A549 (cell line): Measurements from ENCODE around the gene MRPS5. TPM values are rescaled to one million over a fixed set of nuclear protein-coding genes. Genes with fewer than 3 reads are reported as not detected.

Experiments used
- ATAC-seq, 2 experiments: fragments of 200-7000 bp in 1 of 2; fragments of >200 bp in 1 of 2; cut with Nextera tagmentation in 1 of 2; cut with Tn5 transposase in 1 of 2; 3 replicates each; pipeline versions ENCODE4 v1.8.0 to v1.9.1; 2018 to 2020; ENCODE audit warnings: mild to moderate bottlenecking in 1 of 2, moderate library complexity in 1 of 2
- CTCF ChIA-PET: fragments of 300-600 bp; sonication (Branson Sonifier 250); formaldehyde crosslinking; extraction: SDS; loops from one replicate; lab custom pipeline; 2021; ENCODE audit warnings: antibody characterized with exemption, inconsistent platforms; lab: Yijun Ruan, JAX
- POLR2A ChIA-PET: fragments of 350-600 bp; formaldehyde crosslinking; extraction: SDS; loops from one replicate; lab custom pipeline; 2021; ENCODE audit warnings: antibody characterized with exemption, inconsistent platforms; lab: Yijun Ruan, JAX
- DNase-seq, 2 experiments: peaks; one replicate each; pipeline versions ENCODE4 v3.0.0 to v3.0.0-alpha.2; 2011 to 2016; ENCODE audit warnings: low read depth in 1 of 2, low spot score in 1 of 2
- FAIRE-seq: peaks from 2 replicates; lab custom pipeline; 2011; peaks lifted over from hg19 to GRCh38; lab: Jason Lieb, UNC
- H3K27ac ChIP-seq, 2 experiments: fragments of >200 bp; sonication (Bioruptor Twin); formaldehyde crosslinking; 3 replicates each; pipeline ENCODE4 v1.5.1; 2016 to 2017
- H3K4me1 ChIP-seq: fragments of >200 bp; sonication (Bioruptor Twin); formaldehyde crosslinking; 3 replicates; pipeline ENCODE4 v1.6.1; 2016
- H3K4me2 ChIP-seq: fragments of >200 bp; sonication (Bioruptor Twin); formaldehyde crosslinking; 3 replicates; pipeline ENCODE4 v1.6.1; 2016
- H3K4me3 ChIP-seq: fragments of >200 bp; sonication (Bioruptor Twin); formaldehyde crosslinking; 3 replicates; pipeline ENCODE4 v1.5.1; 2016
- H3K9me3 ChIP-seq: fragments of >200 bp; sonication (Bioruptor Twin); formaldehyde crosslinking; 3 replicates; pipeline ENCODE4 v1.6.1; 2016
- ATOH8 ChIP-seq: fragments of 250-450 bp; sonication (Bioruptor Pico); IDR thresholded peaks from 2 replicates; pipeline ENCODE4 v1.5.0; 2020; ENCODE audit warnings: low read depth, mild to moderate bottlenecking, moderate library complexity
- BHLHE40 ChIP-seq: IDR thresholded peaks from 2 replicates; pipeline ENCODE4 v1.6.1; 2012; ENCODE audit warnings: low read depth, low read length, inconsistent platforms
- CTCF ChIP-seq: fragments of >200 bp; sonication (Bioruptor Twin); formaldehyde crosslinking; IDR thresholded peaks from 3 replicates; pipeline ENCODE4 v1.5.1; 2016
- FOSL2 ChIP-seq, 2 experiments: fragments of 450-650 bp in 1 of 2; fragments of >200 bp in 1 of 2; sonication (Bioruptor Twin) in 1 of 2; formaldehyde crosslinking; IDR thresholded peaks; 2 replicates each; pipeline versions ENCODE4 v1.5.0 to v1.6.1; 2016 to 2020; ENCODE audit warnings: mild to moderate bottlenecking in 1 of 2, moderate library complexity in 1 of 2
- HEYL ChIP-seq: fragments of 250-450 bp; sonication (Bioruptor Pico); IDR thresholded peaks from 2 replicates; pipeline ENCODE4 v1.8.0; 2021; ENCODE audit warnings: mild to moderate bottlenecking, moderate library complexity
- HMGXB4 ChIP-seq: fragments of 250-450 bp; sonication (Bioruptor Pico); IDR thresholded peaks from 2 replicates; pipeline ENCODE4 v1.5.0; 2021; ENCODE audit warnings: mild to moderate bottlenecking, moderate library complexity, borderline replicate concordance
- HOXA7 ChIP-seq: fragments of 250-450 bp; sonication (Bioruptor Pico); IDR thresholded peaks from 2 replicates; pipeline ENCODE4 v1.5.0; 2020; ENCODE audit warnings: mild to moderate bottlenecking, moderate library complexity
- MAZ ChIP-seq: fragments of 150-350 bp; IDR thresholded peaks from 2 replicates; pipeline ENCODE4 v1.6.1; 2014; ENCODE audit warnings: antibody characterized with exemption, low read depth, low read length, borderline replicate concordance
- MYC ChIP-seq: IDR thresholded peaks from 2 replicates; pipeline ENCODE4 v1.6.1; 2012; ENCODE audit warnings: mild to moderate bottlenecking, inconsistent platforms, low read length, improper control_type of control experiment, borderline replicate concordance
- NFE2L2 ChIP-seq: fragments of 150-350 bp; conservative IDR thresholded peaks from 2 replicates; pipeline ENCODE4 v1.6.1; 2014; ENCODE audit warnings: low read length
- NPAS2 ChIP-seq: fragments of 250-450 bp; sonication (Bioruptor Pico); IDR thresholded peaks from 2 replicates; pipeline ENCODE4 v1.8.0; 2022; ENCODE audit warnings: mild to moderate bottlenecking, moderate library complexity, borderline replicate concordance
- POLR2A ChIP-seq: IDR thresholded peaks from 2 replicates; pipeline ENCODE4 v1.6.1; 2012; ENCODE audit warnings: mild to moderate bottlenecking, low read length
- RAD21 ChIP-seq, 2 experiments: fragments of >200 bp in 1 of 2; sonication (Bioruptor Twin) in 1 of 2; formaldehyde crosslinking in 1 of 2; IDR thresholded peaks in 1 of 2; conservative IDR thresholded peaks in 1 of 2; 2 replicates in 1 of 2; 3 replicates in 1 of 2; pipeline ENCODE4 v1.6.1; 2012 to 2018; ENCODE audit warnings: inconsistent platforms in 1 of 2
- RARB ChIP-seq: fragments of 250-450 bp; sonication (Bioruptor Pico); IDR thresholded peaks from 2 replicates; pipeline ENCODE4 v1.8.0; 2021; ENCODE audit warnings: mild to moderate bottlenecking, moderate library complexity
- RFX5 ChIP-seq: fragments of 450-650 bp; IDR thresholded peaks from 2 replicates; pipeline ENCODE4 v1.7.1; 2014; ENCODE audit warnings: antibody characterized with exemption, mild to moderate bottlenecking, moderate library complexity
- RNF2 ChIP-seq: fragments of 200-600 bp; sonication (generic); IDR thresholded peaks from 2 replicates; pipeline ENCODE4 v1.6.1; 2016; ENCODE audit warnings: low read depth, mild to moderate bottlenecking, antibody characterized with exemption, moderate library complexity, borderline replicate concordance
- SMC3 ChIP-seq: fragments of >200 bp; sonication (Bioruptor Twin); formaldehyde crosslinking; IDR thresholded peaks from 3 replicates; pipeline ENCODE4 v1.6.1; 2018; ENCODE audit warnings: inconsistent platforms
- SREBF2 ChIP-seq: fragments of 450-650 bp; IDR thresholded peaks from 2 replicates; pipeline ENCODE4 v1.6.1; 2014; ENCODE audit warnings: mild to moderate bottlenecking, moderate library complexity
- TFCP2L1 ChIP-seq: fragments of 250-450 bp; sonication (Bioruptor Pico); IDR thresholded peaks from 2 replicates; pipeline ENCODE4 v1.5.0; 2021; ENCODE audit warnings: mild to moderate bottlenecking
- TP53 ChIP-seq: fragments of 250-450 bp; sonication (Bioruptor Pico); IDR thresholded peaks from 2 replicates; pipeline ENCODE4 v1.5.0; 2021; ENCODE audit warnings: mild to moderate bottlenecking, moderate library complexity
- ZC3H11A ChIP-seq: fragments of 450-650 bp; IDR thresholded peaks from 2 replicates; pipeline ENCODE4 v1.6.1; 2014; ENCODE audit warnings: antibody characterized with exemption, mild to moderate bottlenecking
- ZFP36 ChIP-seq: fragments of 450-650 bp; IDR thresholded peaks from 2 replicates; pipeline ENCODE4 v1.6.1; 2014; ENCODE audit warnings: borderline replicate concordance; ENCODE audit not compliant: partially characterized antibody
- WGBS: methylation state at CpG from one replicate; pipeline ENCODE4 v1.1.6; 2017; ENCODE audit errors: missing lambda C conversion rate; 5-methylcytosine and 5-hydroxymethylcytosine counted together
- polyA plus RNA-seq, 4 experiments: library from polyadenylated mRNA; depleted of rRNA in 3 of 4; stranded (reverse); fragments of >200 nt; fragmentation: RNase III in 1 of 4; extraction: RNeasy Plus Mini Kit Qiagen cat#74134 plus additional on column Dnase treatment in 1 of 4; gene quantifications; 2 replicates in 3 of 4; 3 replicates in 1 of 4; pipeline ENCODE4 v1.2.3, GENCODE V29; 2011 to 2017

The MRPS5 gene
- polyA plus RNA-seq, 2 of the 4 experiments (the other 2 are of a cell fraction): 103 to 123 TPM

- WGBS: 49% methylated on average over 15 of the region's 15 CpGs
- Histone ChIP-seq H3K27ac (no peak overlapping the region), H3K9me3 (no peaks in the 10 kb centered on the region), H3K4me1 (no peaks in the 10 kb centered on the region), H3K4me3 (no peak overlapping the region), H3K4me2 (0 out of 3 replicates have a peak overlapping the region, but pooled peaks have one; percentile 31)
- ATAC-seq (no peak), DNase-seq (no peak), FAIRE-seq (no peak)
- ChIA-PET CTCF (interaction anchor here (0.8 to 1.5 kb wide), 5 partner anchors 26 to 92 kb away, joined by 3 to 4 read pairs (median 4); no protein-coding TSS in a partner anchor), POLR2A (no interaction called here)
- TF ChIP-seq ATOH8 (no peak), RARB (CRISPR knock-in tag) (no peak), NFE2L2 (no peak), TP53 (CRISPR knock-in tag) (no peak), HEYL (CRISPR knock-in tag) (no peak), CTCF (no peak), MYC (no peak), SREBF2 (no peak), HMGXB4 (CRISPR knock-in tag) (no peak), POLR2A (no peak), NPAS2 (no peak), RAD21 (conservative IDR thresholded peaks at IDR 0.05 in 1 of 2, IDR thresholded peaks at IDR 0.05 in 1 of 2) (no peak), ZFP36 (no peak)
These were observed 72.6 kb downstream of the MRPS5 start for GRCh38 chr2:95048825-95049682.

GRCh38 chr2:95047629-95048510, 73.7 kb downstream of the MRPS5 start:
- POLR2A ChIA-PET: no interaction called here
- Histone ChIP-seq H3K4me1 (no peaks in the 10 kb centered on the region), H3K4me3 (no peak overlapping the region), H3K9me3 (no peaks in the 10 kb centered on the region), H3K4me2 (no peak overlapping the region), H3K27ac (no peak overlapping the region)
- no peak for TF ChIP-seq ZC3H11A
- TF ChIP-seq MYC: no peak
- TF ChIP-seq RAD21 (conservative IDR thresholded peaks at IDR 0.05 in 1 of 2, IDR thresholded peaks at IDR 0.05 in 1 of 2): no peak
- no peak for TF ChIP-seq TFCP2L1
- TF ChIP-seq FOSL2 (IDR thresholded peaks at IDR 0.05): no peak
- TF ChIP-seq FOSL2 (CRISPR knock-in tag; IDR thresholded peaks at IDR 0.05): no peak
- no peak for TF ChIP-seq MAZ
- TF ChIP-seq BHLHE40: no peak
- no peak for TF ChIP-seq RNF2
- no peak for TF ChIP-seq RARB (CRISPR knock-in tag)
- no peak for TF ChIP-seq HOXA7 (CRISPR knock-in tag)
- no peak for TF ChIP-seq NFE2L2
- no peak for TF ChIP-seq RFX5
- TF ChIP-seq SMC3: no peak
- ATAC-seq (no peak), FAIRE-seq (no peak), DNase-seq (no peak)
- CTCF ChIA-PET: interaction anchor here (0.7 to 1.5 kb wide), 3 partner anchors 17 to 67 kb away, joined by 3 to 4 read pairs (median 4); no protein-coding TSS in a partner anchor
- 54% methylated on average over 15 of the region's 17 CpGs for WGBS
